Liver (tissue), 3 donors: Measurements from ENCODE around the gene NPAS2.

ENCODE experiments used
- EGR1 ChIP-seq, 2 donors: IDR thresholded peaks; 2 replicates each; pipeline ENCODE4 v1.6.1; 2016 to 2018; ENCODE audit warnings: antibody characterized with exemption in 2 of 2, low read depth in 2 of 2
- RAD21 ChIP-seq, 2 donors: IDR thresholded peaks; 2 replicates each; pipeline ENCODE4 v1.6.1; 2016; ENCODE audit warnings: antibody characterized with exemption in 2 of 2, mild to moderate bottlenecking in 2 of 2
- TF ChIP-seq, protein P1 (sequence below): IDR thresholded peaks from 2 replicates; pipeline ENCODE4 v1.6.1; 2016; ENCODE audit warnings: antibody characterized with exemption, mild to moderate bottlenecking
- TF ChIP-seq, protein P2 (sequence below): IDR thresholded peaks from 2 replicates; pipeline ENCODE4 v1.6.1; 2016; ENCODE audit warnings: antibody characterized with exemption
- TF ChIP-seq, protein P3 (sequence below): fragments of 150-350 bp; IDR thresholded peaks from 2 replicates; pipeline ENCODE4 v1.5.1; 2017; ENCODE audit warnings: improper control_type of control experiment, low read depth, low read length; ENCODE audit not compliant: missing input control
- TF ChIP-seq, protein P4 (sequence below): IDR thresholded peaks from 2 replicates; pipeline ENCODE4 v1.6.1; 2016; ENCODE audit warnings: antibody characterized with exemption
- donor health status: healthy.
- donor health status: healthy.

DNA sequence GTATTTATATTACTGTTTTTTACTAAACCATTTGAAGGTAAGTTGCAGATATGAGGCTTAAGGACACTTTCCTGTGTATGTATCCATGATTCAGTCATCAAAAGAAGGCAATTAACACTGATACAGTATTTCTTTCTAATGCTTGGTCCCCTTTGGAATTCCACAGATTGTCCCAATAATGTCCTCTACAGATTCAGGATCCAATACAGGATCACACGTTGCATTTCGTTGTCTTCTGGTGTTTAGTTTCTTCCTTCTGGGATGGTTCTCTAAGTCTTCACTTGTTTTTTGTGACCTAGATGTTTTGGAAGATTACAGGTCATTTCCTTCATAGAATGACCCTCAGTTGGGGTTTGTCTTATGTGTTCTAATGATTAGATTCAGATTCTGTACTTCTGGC is 40.0 kb downstream of the NPAS2 start:
- TF ChIP-seq, protein P1, sequence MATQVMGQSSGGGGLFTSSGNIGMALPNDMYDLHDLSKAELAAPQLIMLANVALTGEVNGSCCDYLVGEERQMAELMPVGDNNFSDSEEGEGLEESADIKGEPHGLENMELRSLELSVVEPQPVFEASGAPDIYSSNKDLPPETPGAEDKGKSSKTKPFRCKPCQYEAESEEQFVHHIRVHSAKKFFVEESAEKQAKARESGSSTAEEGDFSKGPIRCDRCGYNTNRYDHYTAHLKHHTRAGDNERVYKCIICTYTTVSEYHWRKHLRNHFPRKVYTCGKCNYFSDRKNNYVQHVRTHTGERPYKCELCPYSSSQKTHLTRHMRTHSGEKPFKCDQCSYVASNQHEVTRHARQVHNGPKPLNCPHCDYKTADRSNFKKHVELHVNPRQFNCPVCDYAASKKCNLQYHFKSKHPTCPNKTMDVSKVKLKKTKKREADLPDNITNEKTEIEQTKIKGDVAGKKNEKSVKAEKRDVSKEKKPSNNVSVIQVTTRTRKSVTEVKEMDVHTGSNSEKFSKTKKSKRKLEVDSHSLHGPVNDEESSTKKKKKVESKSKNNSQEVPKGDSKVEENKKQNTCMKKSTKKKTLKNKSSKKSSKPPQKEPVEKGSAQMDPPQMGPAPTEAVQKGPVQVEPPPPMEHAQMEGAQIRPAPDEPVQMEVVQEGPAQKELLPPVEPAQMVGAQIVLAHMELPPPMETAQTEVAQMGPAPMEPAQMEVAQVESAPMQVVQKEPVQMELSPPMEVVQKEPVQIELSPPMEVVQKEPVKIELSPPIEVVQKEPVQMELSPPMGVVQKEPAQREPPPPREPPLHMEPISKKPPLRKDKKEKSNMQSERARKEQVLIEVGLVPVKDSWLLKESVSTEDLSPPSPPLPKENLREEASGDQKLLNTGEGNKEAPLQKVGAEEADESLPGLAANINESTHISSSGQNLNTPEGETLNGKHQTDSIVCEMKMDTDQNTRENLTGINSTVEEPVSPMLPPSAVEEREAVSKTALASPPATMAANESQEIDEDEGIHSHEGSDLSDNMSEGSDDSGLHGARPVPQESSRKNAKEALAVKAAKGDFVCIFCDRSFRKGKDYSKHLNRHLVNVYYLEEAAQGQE = no peak
- TF ChIP-seq, protein P2, sequence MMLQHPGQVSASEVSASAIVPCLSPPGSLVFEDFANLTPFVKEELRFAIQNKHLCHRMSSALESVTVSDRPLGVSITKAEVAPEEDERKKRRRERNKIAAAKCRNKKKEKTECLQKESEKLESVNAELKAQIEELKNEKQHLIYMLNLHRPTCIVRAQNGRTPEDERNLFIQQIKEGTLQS = no peak
- TF ChIP-seq, protein P3, sequence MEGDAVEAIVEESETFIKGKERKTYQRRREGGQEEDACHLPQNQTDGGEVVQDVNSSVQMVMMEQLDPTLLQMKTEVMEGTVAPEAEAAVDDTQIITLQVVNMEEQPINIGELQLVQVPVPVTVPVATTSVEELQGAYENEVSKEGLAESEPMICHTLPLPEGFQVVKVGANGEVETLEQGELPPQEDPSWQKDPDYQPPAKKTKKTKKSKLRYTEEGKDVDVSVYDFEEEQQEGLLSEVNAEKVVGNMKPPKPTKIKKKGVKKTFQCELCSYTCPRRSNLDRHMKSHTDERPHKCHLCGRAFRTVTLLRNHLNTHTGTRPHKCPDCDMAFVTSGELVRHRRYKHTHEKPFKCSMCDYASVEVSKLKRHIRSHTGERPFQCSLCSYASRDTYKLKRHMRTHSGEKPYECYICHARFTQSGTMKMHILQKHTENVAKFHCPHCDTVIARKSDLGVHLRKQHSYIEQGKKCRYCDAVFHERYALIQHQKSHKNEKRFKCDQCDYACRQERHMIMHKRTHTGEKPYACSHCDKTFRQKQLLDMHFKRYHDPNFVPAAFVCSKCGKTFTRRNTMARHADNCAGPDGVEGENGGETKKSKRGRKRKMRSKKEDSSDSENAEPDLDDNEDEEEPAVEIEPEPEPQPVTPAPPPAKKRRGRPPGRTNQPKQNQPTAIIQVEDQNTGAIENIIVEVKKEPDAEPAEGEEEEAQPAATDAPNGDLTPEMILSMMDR = no peak
- TF ChIP-seq RAD21 (IDR thresholded peaks at IDR 0.05) (no peak), EGR1 (IDR thresholded peaks at IDR 0.05; ENCODE audit: low read depth in 2 of 2) (no peak)
- TF ChIP-seq, protein P4, sequence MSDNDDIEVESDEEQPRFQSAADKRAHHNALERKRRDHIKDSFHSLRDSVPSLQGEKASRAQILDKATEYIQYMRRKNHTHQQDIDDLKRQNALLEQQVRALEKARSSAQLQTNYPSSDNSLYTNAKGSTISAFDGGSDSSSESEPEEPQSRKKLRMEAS = no peak
